HCT116 (cell line): ENCODE measurements around the gene MIF4GD. TPM values are rescaled to one million over a fixed set of nuclear protein-coding genes. Genes with fewer than 3 reads are reported as not detected.

Experiments used
- ATAC-seq: fragments of 200-7000 bp; cut with Tn5 transposase; 2 replicates; pipeline ENCODE4 v1.9.1; 2020; ENCODE audit warnings: mild to moderate bottlenecking, moderate library complexity
- BruUV-seq: library from RNA; stranded (reverse); fragments of 400-500 nt; replicated peaks from 2 replicates; lab custom pipeline; 2021; lab: Mats Ljungman, UMichigan
- CTCF ChIA-PET: fragments of 300-600 bp; sonication (Branson Sonifier 250); formaldehyde crosslinking; loops from one replicate; lab custom pipeline; 2021; ENCODE audit warnings: antibody characterized with exemption; lab: Charles Lee
- POLR2A ChIA-PET: fragments of 300-600, 350-600 bp; sonication (Branson Sonifier 250); formaldehyde crosslinking; loops from one replicate; lab custom pipeline; 2021; ENCODE audit warnings: antibody characterized with exemption; lab: Charles Lee
- RAD21 ChIA-PET, 2 experiments: fragments of 300-600 bp; sonication (Branson Sonifier 250); formaldehyde crosslinking; loops; one replicate each; lab custom pipeline; 2023; ENCODE audit warnings: low total read pairs in 2 of 2; ENCODE audit not compliant: uncharacterized antibody in 2 of 2, unreplicated experiment in 2 of 2, low non-redundant PET in 1 of 2; lab: Charles Lee
- DNase-seq: peaks from one replicate; pipeline ENCODE4 v3.0.0-alpha.2; 2010; ENCODE audit warnings: low read depth, low spot score
- H2AFZ ChIP-seq: fragments of 200-600 bp; shearing (Covaris generic), sonication (generic); 2 replicates; pipeline ENCODE4 v1.6.1; 2017; ENCODE audit warnings: low read depth, mixed run types, mixed read lengths, antibody characterized with exemption, low read length; ENCODE audit not compliant: poor library complexity, severe bottlenecking
- H3K27ac ChIP-seq: 2 replicates; pipeline ENCODE4 v1.5.1; 2012; ENCODE audit warnings: low read depth, low read length
- H3K27me3 ChIP-seq: fragments of 200-600 bp; sonication (generic); 2 replicates; pipeline ENCODE4 v1.6.1; 2016; ENCODE audit warnings: mixed run types, low read length, mixed read lengths; ENCODE audit not compliant: insufficient read depth
- H3K36me3 ChIP-seq, 2 experiments: fragments of 200-500 bp in 1 of 2; fragments of 200-600 bp in 1 of 2; sonication (Bioruptor generic) in 1 of 2; sonication (generic) in 1 of 2; 2 replicates each; pipeline versions ENCODE4 v1.5.1 to v1.6.1; 2014 to 2016; ENCODE audit warnings: low read length in 2 of 2, inconsistent platforms in 1 of 2, mixed read lengths in 1 of 2, mixed run types in 1 of 2; ENCODE audit not compliant: insufficient read depth in 2 of 2, control insufficient read depth in 1 of 2
- H3K4me1 ChIP-seq, 2 experiments: fragments of 200-600 bp in 1 of 2; sonication (generic) in 1 of 2; 2 replicates each; pipeline versions ENCODE4 v1.5.1 to v1.6.1; 2012 to 2017; ENCODE audit warnings: low read length in 2 of 2, inconsistent platforms in 1 of 2, mild to moderate bottlenecking in 1 of 2, mixed read lengths in 1 of 2, mixed run types in 1 of 2, moderate library complexity in 1 of 2; ENCODE audit not compliant: insufficient read depth in 2 of 2, control insufficient read depth in 1 of 2
- H3K4me2 ChIP-seq: fragments of 200-600 bp; sonication (generic); 2 replicates; pipeline ENCODE4 v1.6.1; 2017; ENCODE audit warnings: mixed run types, low read length, mixed read lengths
- H3K4me3 ChIP-seq, 2 experiments: fragments of 200-600 bp in 1 of 2; sonication (generic) in 1 of 2; replicated peaks in 1 of 2; 2 replicates each; pipeline ENCODE4 v1.5.1; 2011 to 2016; ENCODE audit warnings: low read length in 2 of 2, control low read depth in 1 of 2, low read depth in 1 of 2, mild to moderate bottlenecking in 1 of 2, mixed read lengths in 1 of 2, mixed run types in 1 of 2
- H3K79me2 ChIP-seq: fragments of 200-600 bp; sonication (generic); 2 replicates; pipeline ENCODE4 v1.6.1; 2017; ENCODE audit warnings: mild to moderate bottlenecking, mixed run types, low read length, moderate library complexity, mixed read lengths; ENCODE audit not compliant: insufficient read depth
- H3K9ac ChIP-seq: fragments of 200-600 bp; sonication (generic); 2 replicates; pipeline ENCODE4 v1.6.1; 2016; ENCODE audit warnings: low read length, mixed read lengths
- H3K9me2 ChIP-seq: fragments of 200-600 bp; sonication (generic), shearing (Covaris generic); 2 replicates; pipeline ENCODE4 v1.6.1; 2017; ENCODE audit warnings: mixed run types, mild to moderate bottlenecking, moderate library complexity; ENCODE audit not compliant: insufficient read depth
- H3K9me3 ChIP-seq, 2 experiments: fragments of 200-500 bp in 1 of 2; fragments of 200-600 bp in 1 of 2; sonication (Bioruptor generic) in 1 of 2; sonication (generic) in 1 of 2; 2 replicates each; pipeline ENCODE4 v1.6.1; 2014 to 2017; ENCODE audit warnings: low read length in 2 of 2, mixed read lengths in 2 of 2, inconsistent platforms in 1 of 2, low read depth in 1 of 2, mild to moderate bottlenecking in 1 of 2, mixed run types in 1 of 2, moderate library complexity in 1 of 2; ENCODE audit not compliant: control insufficient read depth in 1 of 2, insufficient read depth in 1 of 2
- H4K20me1 ChIP-seq: fragments of 200-600 bp; sonication (generic), shearing (Covaris generic); 2 replicates; pipeline ENCODE4 v1.6.1; 2017; ENCODE audit warnings: mixed run types, mild to moderate bottlenecking, moderate library complexity; ENCODE audit not compliant: insufficient read depth
- CBX3 ChIP-seq: IDR thresholded peaks from 2 replicates; pipeline ENCODE4 v1.6.1; 2012; ENCODE audit warnings: low read depth
- MAX ChIP-seq: IDR thresholded peaks from 2 replicates; pipeline ENCODE4 v1.6.1; 2012
- REST ChIP-seq: IDR thresholded peaks from 2 replicates; pipeline ENCODE4 v1.6.1; 2012; ENCODE audit warnings: low read depth
- SP1 ChIP-seq: IDR thresholded peaks from 2 replicates; pipeline ENCODE4 v1.6.1; 2012; ENCODE audit warnings: low read depth
- SRF ChIP-seq: IDR thresholded peaks from 2 replicates; pipeline ENCODE4 v1.6.1; 2012; ENCODE audit warnings: low read depth
- TCF7L2 ChIP-seq: IDR thresholded peaks from 2 replicates; pipeline ENCODE4 v1.7.0; 2011; ENCODE audit warnings: borderline replicate concordance, inconsistent platforms; ENCODE audit not compliant: insufficient read depth, insufficient read length; ENCODE audit errors: extremely low read depth
- intact Hi-C: fragments of 100-400 bp; cut with micrococcal nuclease; formaldehyde crosslinking; loops from 2 replicates; pipeline ENCODE4 v1.10.0; 2022
- total RNA-seq: library from RNA; stranded (reverse); gene quantifications from one replicate; pipeline ENCODE4 v1.2.1, GENCODE V29; 2021; ENCODE audit not compliant: unreplicated experiment

Gene MIF4GD
- total RNA-seq, 1 experiment from 2014 or later = 35.2 TPM

DNA sequence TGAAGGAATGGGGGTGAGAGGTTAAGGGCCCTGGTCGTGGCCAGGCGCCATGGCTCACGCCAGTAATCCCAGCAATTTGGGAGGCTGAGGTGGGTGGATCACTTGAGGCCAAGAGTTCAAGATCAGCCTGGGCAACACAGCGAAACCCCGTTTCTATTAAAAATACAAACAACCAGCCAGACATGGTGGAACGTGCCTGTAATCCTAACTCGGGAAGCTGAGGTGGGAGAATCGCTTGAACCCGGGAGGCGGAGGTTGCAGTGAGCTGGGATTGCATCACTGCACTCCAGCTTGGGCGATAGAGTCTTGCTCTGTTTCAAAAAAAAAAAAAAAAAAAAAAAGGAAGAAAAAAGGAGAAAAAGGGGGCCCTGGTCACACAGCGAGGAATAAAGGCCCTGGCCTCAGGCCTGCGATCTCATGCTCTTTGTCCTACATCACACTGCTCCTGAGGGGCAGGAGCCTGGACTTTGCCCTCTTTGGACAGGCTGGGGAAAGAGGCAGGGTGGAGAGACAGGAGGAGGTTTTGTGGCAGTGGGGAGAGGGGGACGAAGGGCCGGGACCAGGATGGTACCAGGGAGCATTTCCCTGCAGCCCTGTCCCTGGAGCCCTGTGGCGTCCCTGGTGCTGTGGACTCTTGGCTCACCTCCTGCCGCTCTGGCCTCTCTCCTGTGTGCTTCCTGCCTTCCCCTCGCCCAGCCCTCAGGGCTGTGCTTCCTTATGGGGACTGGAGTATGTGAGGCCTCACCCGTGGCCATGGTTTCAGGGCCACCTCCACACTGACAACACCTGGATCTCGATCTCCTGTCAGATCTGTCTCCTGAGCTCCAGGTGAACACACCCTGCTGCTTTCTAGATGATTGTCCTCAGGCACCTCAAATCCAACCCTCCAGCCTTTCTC, 38.0 kb upstream of the MIF4GD start:
- Histone ChIP-seq H3K9me2 (no peaks in the 10 kb centered on the region), H3K9ac (no peak overlapping the region), H3K4me3 (no peak overlapping the region), H3K9me3 (no peaks in the 10 kb centered on the region), H3K27ac (no peak overlapping the region; the same call in 1 of the 2 replicates), H3K79me2 (no peaks in the 10 kb centered on the region), H3K4me2 (peak overlapping the region; percentile 3; the same call in 1 of the 2 replicates), H4K20me1 (no peaks in the 10 kb centered on the region), H3K4me1 (peaks cover 7 to 21% of the 10 kb centered on the region in 2 experiments), H2AFZ (no peak overlapping the region), H3K27me3 (no peaks in the 10 kb centered on the region), H3K36me3 (no peaks in the 10 kb centered on the region)
- TF ChIP-seq SP1 (no peak), REST (no peak), CBX3 (no peak), TCF7L2 (no peak), SRF (no peak), MAX (no peak)
- ChIA-PET RAD21 (interaction anchor here in 1 of 2 experiments (0.6 to 1.5 kb wide), 3 partner anchors 8 to 85 kb away, joined by 3 to 4 read pairs (median 4); no protein-coding TSS in a partner anchor), POLR2A (no interaction called here), CTCF (interaction anchor here (1.9 kb wide), 1 partner anchor 14 kb away, joined by 7 read pairs; no protein-coding TSS in a partner anchor)
- DNase-seq (no peak), ATAC-seq (peak; percentile 47; the same call in 1 of the 2 replicates)
- intact Hi-C loops = no loop called here
- no TSS peak for BruUV-seq
